IMR-90 (cell line): ENCODE measurements around the gene TGFB2. TPM values are rescaled to one million over a fixed set of nuclear protein-coding genes. Genes with fewer than 3 reads are reported as not detected.

Experiments
- ATAC-seq: fragments of 200-7000 bp; cut with Tn5 transposase; 2 replicates; pipeline ENCODE4 v1.9.1; 2020; ENCODE audit warnings: low read depth, mild to moderate bottlenecking, moderate library complexity
- BruUV-seq: library from RNA; stranded (reverse); fragments of 400-500 nt; replicated peaks from 2 replicates; lab custom pipeline; 2021; lab: Mats Ljungman, UMichigan
- CTCF ChIA-PET: fragments of 300-600 bp; formaldehyde crosslinking; extraction: SDS; loops from one replicate; lab custom pipeline; 2021; ENCODE audit warnings: antibody characterized with exemption; lab: Yijun Ruan, JAX
- POLR2A ChIA-PET: fragments of 300-600 bp; sonication (Branson Sonifier 250); formaldehyde crosslinking; loops from one replicate; lab custom pipeline; 2022; ENCODE audit warnings: antibody characterized with exemption; ENCODE audit not compliant: unreplicated experiment; lab: Charles Lee
- DNase-seq: peaks from one replicate; pipeline ENCODE4 v3.0.0; 2013
- H2AFZ ChIP-seq: replicated peaks from 2 replicates; pipeline ENCODE3; 2013; ENCODE audit warnings: low read length, mild to moderate bottlenecking; ENCODE audit not compliant: poor library complexity
- H2AK5ac ChIP-seq: 2 replicates; pipeline ENCODE4 v1.6.1; 2013; ENCODE audit warnings: low read depth, low read length, inconsistent platforms
- H2AK9ac ChIP-seq: replicated peaks from 2 replicates; pipeline ENCODE3; 2013; ENCODE audit warnings: mild to moderate bottlenecking, low read depth, low read length, moderate library complexity; ENCODE audit not compliant: poor library complexity
- H2BK120ac ChIP-seq: 2 replicates; pipeline ENCODE4 v1.6.1; 2013; ENCODE audit warnings: low read depth, low read length, inconsistent platforms
- H2BK15ac ChIP-seq: 3 replicates; pipeline ENCODE4 v1.6.1; 2013; ENCODE audit warnings: low read depth, low read length, inconsistent platforms
- H2BK20ac ChIP-seq: 2 replicates; pipeline ENCODE4 v1.6.1; 2013; ENCODE audit warnings: low read depth, mild to moderate bottlenecking, inconsistent platforms, low read length, moderate library complexity
- H2BK5ac ChIP-seq: 2 replicates; pipeline ENCODE4 v1.6.1; 2013; ENCODE audit warnings: mild to moderate bottlenecking, low read depth, low read length, inconsistent platforms; ENCODE audit not compliant: poor library complexity, severe bottlenecking
- H3K14ac ChIP-seq: replicated peaks from 2 replicates; pipeline ENCODE4 v1.6.1; 2013; ENCODE audit warnings: low read depth, low read length, inconsistent platforms
- H3K18ac ChIP-seq: 2 replicates; pipeline ENCODE4 v1.6.1; 2013; ENCODE audit warnings: low read depth, low read length, control low read depth
- H3K23ac ChIP-seq: 2 replicates; pipeline ENCODE4 v1.6.1; 2013; ENCODE audit warnings: low read depth, low read length, inconsistent platforms
- H3K27ac ChIP-seq: 2 replicates; pipeline ENCODE4 v1.5.1; 2013; ENCODE audit warnings: mild to moderate bottlenecking, control low read depth, low read length; ENCODE audit not compliant: insufficient read depth
- H3K27me3 ChIP-seq: 2 replicates; pipeline ENCODE4 v1.6.1; 2013; ENCODE audit warnings: low read length; ENCODE audit not compliant: control insufficient read depth, insufficient read depth
- H3K36me3 ChIP-seq: 2 replicates; pipeline ENCODE4 v1.6.1; 2013; ENCODE audit warnings: low read length, mixed read lengths; ENCODE audit not compliant: control insufficient read depth, insufficient read depth
- H3K4ac ChIP-seq: 2 replicates; pipeline ENCODE4 v1.6.1; 2013; ENCODE audit warnings: low read depth, low read length, inconsistent platforms
- H3K4me1 ChIP-seq: 2 replicates; pipeline ENCODE4 v1.6.1; 2013; ENCODE audit warnings: low read length, mixed read lengths; ENCODE audit not compliant: control insufficient read depth, insufficient read depth
- H3K4me2 ChIP-seq: 2 replicates; pipeline ENCODE4 v1.6.1; 2013; ENCODE audit warnings: low read depth, mild to moderate bottlenecking, control low read depth, low read length, moderate library complexity
- H3K4me3 ChIP-seq: 2 replicates; pipeline ENCODE4 v1.5.1; 2013; ENCODE audit warnings: low read depth, mild to moderate bottlenecking, control low read depth, low read length, moderate library complexity; ENCODE audit not compliant: insufficient read depth
- H3K56ac ChIP-seq: 2 replicates; pipeline ENCODE4 v1.6.1; 2013; ENCODE audit warnings: low read length, inconsistent platforms; ENCODE audit not compliant: insufficient read depth; ENCODE audit errors: extremely low read depth
- H3K79me1 ChIP-seq, 2 experiments: 2 replicates each; pipeline ENCODE4 v1.6.1; 2013; ENCODE audit warnings: low read length in 2 of 2, inconsistent platforms in 1 of 2, low read depth in 1 of 2
- H3K9ac ChIP-seq: 2 replicates; pipeline ENCODE4 v1.6.1; 2013; ENCODE audit warnings: low read depth, low read length, control low read depth
- H3K9me1 ChIP-seq: 2 replicates; pipeline ENCODE4 v1.6.1; 2013; ENCODE audit warnings: low read length, inconsistent platforms; ENCODE audit not compliant: insufficient read depth
- H3K9me3 ChIP-seq: 2 replicates; pipeline ENCODE4 v1.6.1; 2013; ENCODE audit warnings: low read length; ENCODE audit not compliant: control insufficient read depth, insufficient read depth
- H4K20me1 ChIP-seq: 2 replicates; pipeline ENCODE4 v1.6.1; 2013; ENCODE audit warnings: low read length, inconsistent platforms; ENCODE audit not compliant: insufficient read depth
- H4K5ac ChIP-seq: 2 replicates; pipeline ENCODE4 v1.6.1; 2013; ENCODE audit warnings: mild to moderate bottlenecking, low read depth, low read length, control low read depth
- H4K8ac ChIP-seq, 2 experiments: 2 replicates each; pipeline ENCODE4 v1.6.1; 2013; ENCODE audit warnings: low read depth in 2 of 2, low read length in 2 of 2, control low read depth in 1 of 2, inconsistent platforms in 1 of 2
- H4K91ac ChIP-seq: 2 replicates; pipeline ENCODE4 v1.6.1; 2013; ENCODE audit warnings: low read depth, low read length, inconsistent platforms; ENCODE audit not compliant: insufficient read depth
- BHLHE40 ChIP-seq: fragments of 150-350 bp; IDR thresholded peaks from 2 replicates; pipeline ENCODE4 v1.6.1; 2016; ENCODE audit warnings: mild to moderate bottlenecking, low read depth, low read length
- CEBPB ChIP-seq: IDR thresholded peaks from 2 replicates; pipeline ENCODE4 v1.6.1; 2012; ENCODE audit warnings: low read depth, low read length, improper control_type of control experiment
- CHD1 ChIP-seq: IDR thresholded peaks from 2 replicates; pipeline ENCODE4 v1.6.1; 2012; ENCODE audit warnings: low read depth, low read length, improper control_type of control experiment
- CTCF ChIP-seq: conservative IDR thresholded peaks from 2 replicates; pipeline ENCODE4 v1.5.1; 2012; ENCODE audit warnings: mild to moderate bottlenecking, low read depth, low read length, improper control_type of control experiment
- ELK1 ChIP-seq: fragments of 150-350 bp; IDR thresholded peaks from 2 replicates; pipeline ENCODE4 v1.6.1; 2016; ENCODE audit warnings: low read depth, mild to moderate bottlenecking, low read length, moderate library complexity, borderline replicate concordance
- FOS ChIP-seq: fragments of 150-350 bp; IDR thresholded peaks from 2 replicates; pipeline ENCODE4 v1.6.1; 2016; ENCODE audit warnings: low read depth, low read length
- MAFK ChIP-seq: IDR thresholded peaks from 2 replicates; pipeline ENCODE4 v1.6.1; 2012; ENCODE audit warnings: low read depth, low read length, improper control_type of control experiment
- MAZ ChIP-seq: IDR thresholded peaks from 2 replicates; pipeline ENCODE4 v1.6.1; 2012; ENCODE audit warnings: low read depth, mild to moderate bottlenecking, low read length, improper control_type of control experiment, moderate library complexity, borderline replicate concordance
- MXI1 ChIP-seq: IDR thresholded peaks from 2 replicates; pipeline ENCODE4 v1.6.1; 2012; ENCODE audit warnings: low read depth, mild to moderate bottlenecking, low read length, moderate library complexity, borderline replicate concordance
- NFE2L2 ChIP-seq: fragments of 150-350 bp; IDR thresholded peaks from 2 replicates; pipeline ENCODE4 v1.6.1; 2016; ENCODE audit warnings: low read depth, mild to moderate bottlenecking, low read length
- POLR2A ChIP-seq: IDR thresholded peaks from 2 replicates; pipeline ENCODE4 v1.6.1; 2012; ENCODE audit warnings: mild to moderate bottlenecking, low read depth, low read length
- RAD21 ChIP-seq: IDR thresholded peaks from 2 replicates; pipeline ENCODE4 v1.6.1; 2012; ENCODE audit warnings: low read length, improper control_type of control experiment
- RCOR1 ChIP-seq: IDR thresholded peaks from 2 replicates; pipeline ENCODE4 v1.6.1; 2012; ENCODE audit warnings: mild to moderate bottlenecking, low read length, improper control_type of control experiment; ENCODE audit not compliant: insufficient replicate concordance
- RFX5 ChIP-seq: IDR thresholded peaks from 2 replicates; pipeline ENCODE4 v1.8.0; 2012; ENCODE audit warnings: low read depth, mild to moderate bottlenecking, low read length, moderate library complexity
- SMC3 ChIP-seq: fragments of 150-350 bp; IDR thresholded peaks from 2 replicates; pipeline ENCODE4 v1.6.1; 2016; ENCODE audit warnings: low read depth, mild to moderate bottlenecking, antibody characterized with exemption, low read length, moderate library complexity
- USF2 ChIP-seq: fragments of 150-350 bp; IDR thresholded peaks from 2 replicates; pipeline ENCODE4 v1.6.1; 2017; ENCODE audit warnings: mild to moderate bottlenecking, antibody characterized with exemption, low read length, low read depth
- WGBS, 2 experiments: methylation state at CpG; one replicate each; pipeline versions ENCODE4 v1.1.5 to v1.1.7; 2013; ENCODE audit warnings: missing lambda C conversion rate in 2 of 2; ENCODE audit not compliant: insufficient read length in 1 of 2; ENCODE audit errors: extremely low coverage in 2 of 2; 5-methylcytosine and 5-hydroxymethylcytosine counted together
- dilution Hi-C: fragments of 300-500 bp; cut with HindIII; formaldehyde crosslinking; loops from one replicate; pipeline ENCODE4 v1.14.3; 2018; ENCODE audit warnings: low sequenced_read_pairs; ENCODE audit not compliant: unreplicated experiment
- in situ Hi-C: fragments of 300-500 bp; cut with MboI; formaldehyde crosslinking; loops from 3 replicates; pipeline ENCODE4 v1.14.3; 2019; ENCODE audit warnings: low sequenced_read_pairs, inconsistent platforms, mixed read lengths
- intact Hi-C: fragments of 100-400 bp; cut with micrococcal nuclease; formaldehyde crosslinking; loops from 2 replicates; pipeline ENCODE4 v1.10.0; 2022
- polyA plus RNA-seq, 3 experiments: library from polyadenylated mRNA; depleted of rRNA; stranded (reverse); fragments of >200 nt; gene quantifications; 2 replicates each; pipeline ENCODE4 v1.2.3, GENCODE V29; 2012; ENCODE audit warnings: low replicate concordance in 1 of 3
- total RNA-seq: library from RNA; depleted of rRNA; stranded (reverse); fragments of >200 nt; gene quantifications from 2 replicates; pipeline ENCODE4 v1.2.3, GENCODE V29; 2012

Gene TGFB2
- total and polyA plus RNA-seq, 2 of the 4 experiments (the other 2 are of a cell fraction), result 3.7 to 3.8 TPM

GRCh38 chr1:218443255-218443654 lies 98.1 kb downstream of the TGFB2 start:
- no CpG with 5 or more reads among the region's 2 CpGs for WGBS, 2 experiments
- Histone ChIP-seq H4K5ac (no peak overlapping the region), H2AK9ac (no peak overlapping the region), H3K9ac (no peak overlapping the region), H2BK120ac (no peak overlapping the region), H3K9me3 (no peaks in the 10 kb centered on the region), H3K18ac (no peak overlapping the region), H3K4me1 (peaks cover 2% of the 10 kb centered on the region), H3K14ac (no peak overlapping the region), H3K79me1 (no peaks in the 10 kb centered on the region), H2BK20ac (no peak overlapping the region), H4K91ac (no peak overlapping the region), H2BK5ac (no peak overlapping the region), H3K4me3 (no peak overlapping the region), H2AFZ (no peak overlapping the region), H3K9me1 (no peaks in the 10 kb centered on the region), H3K4ac (no peak overlapping the region), H4K20me1 (no peaks in the 10 kb centered on the region), H3K56ac (no peak overlapping the region), H3K36me3 (no peaks in the 10 kb centered on the region), H3K27me3 (no peaks in the 10 kb centered on the region), H3K27ac (no peak overlapping the region), H2AK5ac (no peak overlapping the region), H3K4me2 (no peak overlapping the region), H2BK15ac (no peak overlapping the region), H4K8ac (no peak overlapping the region), H3K23ac (no peak overlapping the region)
- DNase-seq, result no peak
- BruUV-seq, result no TSS peak
- dilution Hi-C loops (no loop called here), in situ Hi-C loops (no loop called here), intact Hi-C loops (no loop called here)
- POLR2A ChIA-PET, result no interaction called here
- no peak for ATAC-seq
- TF ChIP-seq RAD21 (no peak), CEBPB (no peak), ELK1 (no peak), MXI1 (no peak), BHLHE40 (no peak), MAZ (no peak), FOS (no peak), SMC3 (no peak), RCOR1 (no peak), MAFK (no peak), CTCF (no peak), NFE2L2 (no peak), CHD1 (no peak), USF2 (no peak), RFX5 (no peak), POLR2A (no peak)
- CTCF ChIA-PET, result no interaction called here
